GM19324 (cell line): Measurements from ENCODE around the gene GNS.
"Not testable (repeated sequence)": the region's sequence is repeated elsewhere in the genome, so short reads cannot be mapped to it uniquely, and the experiment has no call there.

Experiments
- ATAC-seq: cut with Tn5 transposase; IDR thresholded peaks from one replicate; pipeline ENCODE4 v1.9.1; 2021; ENCODE audit warnings: mild to moderate bottlenecking, moderate library complexity; ENCODE audit not compliant: unreplicated experiment, low FRiP score

GNS gene

DNA sequence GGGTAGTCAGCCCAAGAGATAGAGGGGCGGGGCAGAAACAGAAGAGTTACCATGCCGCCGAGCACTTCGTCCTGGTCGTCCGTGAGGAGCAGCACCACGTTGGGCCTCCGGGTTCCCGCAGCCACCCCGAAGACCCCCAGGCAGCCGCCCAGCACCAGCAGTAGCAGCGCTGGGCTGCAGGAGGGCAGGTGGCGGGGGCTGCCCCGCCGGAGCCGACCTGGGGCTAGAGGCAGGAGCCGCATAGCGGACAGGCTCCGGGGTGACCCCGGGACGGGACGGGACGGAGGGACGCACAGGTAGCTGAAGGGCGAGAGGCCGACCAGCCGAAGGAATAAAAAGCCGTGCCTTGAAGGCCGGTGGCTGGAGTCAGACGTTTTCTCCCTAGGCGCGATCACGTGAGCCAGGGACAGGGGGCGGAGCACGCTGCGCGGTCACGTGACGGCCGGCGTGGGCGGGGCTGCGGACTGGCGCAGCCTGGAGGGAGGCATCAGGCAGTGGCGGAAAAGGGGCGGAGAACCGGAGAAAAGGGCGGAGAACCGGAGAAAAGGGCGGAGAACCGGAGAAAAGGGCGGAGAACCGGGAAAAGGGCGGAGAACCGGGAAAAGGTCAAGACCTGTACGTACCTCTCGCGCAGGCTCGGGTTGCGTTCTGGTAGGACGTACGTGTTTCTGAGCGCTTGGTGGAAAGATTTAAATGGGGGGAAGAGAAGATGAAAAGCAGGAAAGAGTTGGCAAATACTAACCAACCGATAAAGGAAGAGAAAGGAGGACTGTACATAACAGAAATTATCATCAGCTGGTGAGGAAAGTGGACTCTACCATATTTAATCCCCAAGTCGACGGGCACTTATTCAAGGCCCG is at the start of gene GNS:
TSS of gene GNS (minus strand) at position 372 of the 860 bp plus-strand sequence. CDS start at position 242, 130 bp downstream.
- ATAC-seq, result peak; percentile 93

- ATAC-seq, result no peak
Observed at GRCh38 chr12:64808110-64808509, 48.9 kb upstream of the GNS start.

DNA sequence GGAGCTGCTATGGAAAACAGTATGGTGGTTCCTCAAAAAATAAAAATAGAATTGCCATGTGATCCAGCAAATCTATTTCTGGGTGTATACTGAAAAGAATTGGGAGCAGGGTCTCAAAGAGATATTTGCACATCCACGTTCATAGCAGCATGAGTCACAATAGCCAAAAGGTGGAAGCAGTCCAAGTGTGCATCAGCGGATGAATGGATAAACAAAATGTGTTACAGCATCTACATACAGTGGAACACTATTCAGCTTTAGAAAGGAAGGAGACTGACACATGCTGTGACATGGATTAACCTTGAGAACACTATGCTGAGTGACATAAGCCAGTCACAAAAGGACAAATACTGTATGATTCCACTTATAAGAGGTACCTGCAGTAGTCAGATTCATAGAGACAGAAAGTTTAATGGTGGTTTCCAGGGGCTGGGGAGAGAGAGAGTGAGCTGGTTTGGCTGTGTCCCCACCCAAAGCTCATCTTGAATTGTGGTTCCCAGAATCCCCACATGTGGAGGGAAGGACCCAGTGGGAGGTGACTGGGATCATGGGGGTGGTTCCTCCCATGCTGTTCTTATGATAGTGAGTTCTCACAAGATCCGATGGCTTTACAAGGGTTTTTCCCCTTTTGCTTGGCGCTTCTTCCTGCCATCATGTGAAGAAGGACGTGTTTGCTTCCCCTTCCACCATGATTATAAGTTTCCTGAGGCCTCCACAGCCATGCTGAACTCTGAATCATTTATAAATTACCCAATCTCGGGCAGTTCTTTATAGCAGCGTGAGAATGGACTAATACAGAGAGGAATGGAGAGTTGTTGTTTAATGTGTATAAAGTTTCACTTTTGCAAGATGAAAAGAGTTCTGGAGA is 47.6 kb upstream of the GNS start:
- ATAC-seq, result no peak

DNA sequence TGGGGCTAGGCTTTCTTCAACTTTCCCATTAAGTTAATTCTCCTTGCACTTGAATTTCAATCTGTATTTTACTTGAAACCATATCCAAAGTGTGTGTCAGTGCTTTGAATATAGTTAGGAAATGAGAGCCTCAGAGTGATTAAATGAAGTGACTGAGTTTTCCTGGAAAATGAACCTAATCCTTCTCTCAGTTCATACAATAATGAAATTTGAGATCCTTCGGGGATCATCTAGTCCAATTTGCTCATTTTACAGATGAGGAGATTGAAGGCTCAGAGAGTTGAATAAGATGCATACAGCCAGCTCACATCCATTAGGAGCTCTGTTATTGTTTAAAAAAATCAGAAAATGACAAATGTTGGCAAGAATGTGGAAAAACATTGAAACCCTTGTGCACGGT is 47.0 kb upstream of the GNS start:
- no peak for ATAC-seq

DNA sequence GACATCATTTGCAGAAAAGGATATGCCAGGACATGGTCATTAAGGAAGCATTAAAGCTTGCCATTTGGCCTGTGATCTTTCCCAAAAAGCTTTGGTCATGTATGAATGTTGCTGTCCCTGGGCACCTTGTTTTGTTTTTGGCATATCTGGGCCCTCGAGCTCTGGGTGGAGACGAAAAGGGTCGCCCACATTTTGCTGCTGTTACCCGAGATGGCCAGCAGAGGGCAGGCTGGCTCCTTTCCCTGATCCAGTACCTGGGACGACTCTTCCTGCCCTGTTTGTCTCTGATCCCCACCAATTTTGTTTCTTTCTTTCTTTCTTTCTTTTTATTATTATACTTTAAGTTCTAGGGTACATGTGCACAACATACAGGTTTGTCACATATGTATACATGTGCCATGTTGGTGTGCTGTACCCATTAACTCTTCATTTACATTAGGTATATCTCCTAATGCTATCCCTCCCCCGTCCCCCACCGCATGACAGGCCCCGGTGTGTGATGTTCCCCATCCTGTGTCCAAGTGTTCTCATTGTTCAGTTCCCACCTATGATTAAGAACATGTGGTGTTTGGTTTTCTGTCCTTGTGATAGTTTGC is 43.1 kb upstream of the GNS start:
- not testable (repeated sequence) for ATAC-seq

GRCh38 chr12:64801381-64801780 is 42.2 kb upstream of the GNS start:
- no peak for ATAC-seq

- ATAC-seq, result no peak
Observed at GRCh38 chr12:64800640-64801039, 41.4 kb upstream of the GNS start.

DNA sequence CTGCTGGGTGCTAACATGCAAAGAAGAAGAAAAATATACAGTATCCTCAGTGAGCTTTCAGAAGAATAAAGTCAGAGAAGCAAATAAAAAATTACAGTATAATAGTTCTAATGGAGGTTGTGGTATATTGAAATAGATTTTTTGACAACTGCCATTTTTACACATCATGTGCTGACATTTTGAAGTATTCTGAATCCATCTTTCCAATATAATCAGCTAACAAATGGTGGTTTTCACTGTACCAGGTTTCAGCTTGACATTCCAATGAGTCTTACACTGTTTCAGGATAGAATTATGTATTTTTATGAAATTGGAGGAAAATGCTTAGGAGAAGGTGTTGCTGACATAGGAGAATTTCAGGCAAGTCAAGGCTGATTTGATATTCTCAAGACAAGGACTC is 39.0 kb upstream of the GNS start:
- no peak for ATAC-seq

DNA sequence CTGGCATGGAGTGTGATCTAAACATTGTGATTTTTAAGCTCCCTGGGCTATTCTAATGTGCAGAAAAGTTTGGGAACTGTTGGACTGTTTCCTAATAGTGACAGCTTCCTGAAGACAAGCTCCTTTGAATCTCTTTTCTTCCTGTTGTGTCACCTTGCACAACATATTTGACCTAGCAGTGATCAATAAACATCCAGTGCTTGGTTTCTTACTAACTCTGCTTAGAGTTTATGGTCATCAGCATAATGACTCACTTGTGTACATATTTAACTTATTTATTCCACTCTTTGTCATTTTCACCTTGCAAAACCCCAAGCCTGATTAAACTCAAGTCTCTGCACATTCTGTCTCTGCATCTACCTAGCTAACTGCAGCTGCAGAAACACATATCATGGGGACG is 38.0 kb upstream of the GNS start:
- ATAC-seq, result no peak

DNA sequence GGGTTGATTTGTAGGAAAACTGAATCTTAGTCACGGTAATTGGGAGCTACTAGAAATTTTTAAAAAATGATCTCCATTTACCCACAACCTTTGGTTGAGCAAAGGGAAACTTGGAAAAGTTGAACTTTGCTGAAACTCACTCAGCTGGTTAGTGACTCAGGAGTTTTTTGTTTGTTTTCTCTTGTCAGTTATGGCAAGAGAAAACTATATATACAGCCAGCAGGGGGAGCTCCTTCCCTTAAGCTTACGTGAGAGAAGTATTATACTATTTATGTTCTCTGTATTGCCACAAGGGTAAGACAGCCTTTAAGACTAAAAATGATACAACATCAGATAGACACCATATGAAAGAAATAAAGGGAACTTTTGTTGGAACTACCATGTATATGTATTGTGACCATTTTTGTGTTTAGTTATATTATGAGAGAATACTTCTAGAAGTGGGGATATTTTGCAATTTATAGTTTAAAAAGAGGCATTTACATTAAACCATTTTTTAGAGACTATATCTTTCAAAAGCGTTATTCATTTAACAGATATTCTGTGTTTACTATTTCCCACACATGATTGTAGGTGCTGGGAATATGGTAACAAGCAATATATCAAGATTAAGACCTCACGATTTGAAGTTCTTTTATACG is 37.1 kb upstream of the GNS start:
- ATAC-seq, result peak; percentile 65

GRCh38 chr12:64794305-64794704 is 35.1 kb upstream of the GNS start:
- ATAC-seq, result no peak

- ATAC-seq, result no peak
Observed at GRCh38 chr12:64793610-64794009, 34.4 kb upstream of the GNS start.

DNA sequence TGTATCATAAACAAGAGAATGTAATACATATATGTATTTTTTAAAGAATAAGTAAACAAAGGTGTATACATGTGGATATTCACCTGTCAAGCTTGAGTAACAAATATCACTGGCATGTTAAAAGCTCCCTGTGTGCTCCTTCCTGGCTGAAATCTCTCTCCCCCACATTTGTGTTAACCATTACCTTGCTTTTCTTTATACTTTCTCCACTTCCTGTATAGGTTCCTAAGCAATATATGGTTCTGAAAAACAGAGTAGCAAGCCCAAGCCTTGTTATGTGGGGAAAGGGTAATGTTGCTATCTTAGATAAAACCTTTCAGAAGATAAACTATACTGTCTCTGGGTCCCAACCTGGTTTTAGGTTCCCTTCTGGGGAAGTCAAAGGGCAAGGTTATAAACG is 32.9 kb upstream of the GNS start:
- ATAC-seq, result no peak

DNA sequence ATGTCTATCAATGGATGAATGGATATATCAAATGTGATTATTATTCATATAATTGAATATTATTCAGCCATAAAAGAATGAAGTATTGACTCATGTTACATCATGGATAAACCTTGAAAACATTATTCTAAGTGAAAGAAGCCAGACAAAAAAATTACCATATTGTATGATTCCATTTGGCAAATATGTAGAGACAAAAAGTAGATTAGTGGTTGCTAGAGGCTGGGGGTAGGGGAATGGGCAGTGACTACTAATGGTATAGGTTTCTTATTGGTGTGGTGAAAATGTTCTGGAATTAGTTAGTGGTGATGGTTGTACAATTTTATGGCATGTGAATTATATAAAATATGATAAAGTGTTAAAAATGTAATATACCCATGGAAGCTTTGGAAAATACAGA is 31.8 kb upstream of the GNS start:
- no peak for ATAC-seq

DNA sequence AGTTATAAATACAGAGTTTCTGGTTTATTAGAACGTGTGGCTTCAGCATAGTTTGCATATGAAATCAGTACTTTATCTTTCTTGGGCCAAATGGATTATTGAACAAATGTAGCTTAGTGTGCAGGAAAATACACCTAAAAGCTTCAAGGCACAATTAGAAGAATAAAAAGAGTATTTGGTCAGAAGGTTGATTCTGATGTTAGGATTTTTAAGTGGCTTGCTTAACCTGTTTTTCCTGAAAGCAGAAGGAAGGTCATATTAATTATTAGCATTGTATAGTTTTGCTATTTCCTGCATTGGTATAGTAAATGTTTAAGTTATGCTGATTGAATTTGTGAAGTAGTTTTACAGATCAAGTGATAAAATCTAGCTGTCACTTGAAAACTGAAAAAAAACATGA is 31.0 kb upstream of the GNS start:
- no peak for ATAC-seq

DNA sequence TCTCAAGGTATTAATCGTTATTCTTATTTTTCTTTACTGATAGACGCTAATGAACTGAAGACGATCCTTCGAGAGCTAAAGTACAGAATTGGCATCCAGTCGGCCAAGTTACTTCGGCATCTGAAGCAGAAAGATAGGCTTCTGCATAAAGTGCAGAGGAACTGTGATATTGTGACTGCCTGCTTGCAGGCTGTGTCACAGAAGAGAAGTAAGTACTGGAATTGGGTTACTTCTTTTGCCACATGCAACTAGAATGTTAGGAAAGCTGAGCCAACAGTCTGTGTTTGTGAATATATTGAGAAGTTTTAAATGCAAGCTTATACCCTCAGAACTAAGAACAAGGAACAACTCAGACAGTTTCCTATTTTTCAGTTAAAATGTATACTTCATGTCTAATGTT is 26.6 kb upstream of the GNS start:
- ATAC-seq, result no peak

GRCh38 chr12:64782191-64782876 is 23.1 kb upstream of the GNS start:
- ATAC-seq, result no peak

DNA sequence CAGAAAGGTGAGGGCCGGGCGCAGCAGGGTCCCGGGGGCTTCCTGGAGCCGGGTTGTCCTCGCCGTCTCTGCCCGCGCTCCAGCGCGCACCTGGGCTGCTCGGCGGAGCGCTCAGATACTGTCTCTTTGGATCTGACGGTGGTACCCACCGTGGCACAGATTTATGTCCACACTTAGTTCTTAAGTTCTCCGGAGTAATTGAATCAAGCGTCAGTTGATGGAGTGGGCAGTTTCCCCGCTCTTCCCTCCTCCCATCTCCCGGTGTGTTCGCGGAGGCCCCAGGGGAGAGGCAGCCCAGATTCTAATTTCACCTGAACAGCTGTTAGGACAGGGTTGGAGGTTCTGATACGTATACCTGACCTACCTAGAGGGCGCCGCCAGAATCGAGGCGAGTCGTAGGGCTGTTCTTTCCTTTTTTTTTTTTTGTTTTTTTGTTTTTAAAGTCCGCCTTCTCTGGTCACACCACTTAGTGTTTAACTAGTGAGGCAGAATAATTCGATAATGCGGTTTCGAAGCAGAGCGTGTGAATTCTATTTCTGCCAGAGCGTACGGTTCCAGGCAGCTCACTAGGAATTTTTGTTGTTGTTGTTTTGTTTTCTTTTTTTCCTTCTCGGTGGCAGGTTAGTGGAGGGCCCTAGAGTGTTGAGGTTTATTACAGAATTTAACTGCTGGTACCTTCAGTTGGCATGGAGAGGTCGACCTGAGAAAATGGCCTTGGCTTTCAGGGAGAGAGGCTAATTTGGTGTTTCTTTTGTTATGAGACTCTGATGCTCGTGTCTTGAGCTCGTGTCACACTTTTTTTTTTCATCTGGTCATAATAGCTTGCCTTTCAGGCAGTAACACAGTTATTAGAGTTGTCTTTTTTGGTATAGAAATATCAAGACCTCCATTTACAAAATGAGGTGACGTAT is 22.3 kb upstream of the GNS start:
- no peak for ATAC-seq
